Fibroblast of the aortic adventitia (primary cell): ENCODE measurements around the gene SPTBN1. TPM values are rescaled to one million over a fixed set of nuclear protein-coding genes. Genes with fewer than 3 reads are reported as not detected.

ENCODE experiments used
- DNase-seq: peaks from one replicate; pipeline ENCODE4 v3.0.0-alpha.2; 2010; ENCODE audit warnings: low read depth
- H3K4me3 ChIP-seq: 2 replicates; pipeline ENCODE4 v1.5.1; 2011; ENCODE audit warnings: low read depth, mild to moderate bottlenecking, control low read depth, low read length, moderate library complexity
- CTCF ChIP-seq: IDR thresholded peaks from 2 replicates; pipeline ENCODE4 v1.5.1; 2011; ENCODE audit warnings: mild to moderate bottlenecking, low read length, control low read depth, inconsistent platforms; ENCODE audit not compliant: insufficient read depth
- total RNA-seq: library from RNA; depleted of rRNA; stranded (reverse); fragments of >200 nt; gene quantifications from 2 replicates; pipeline ENCODE4 v1.2.3, GENCODE V29; 2012; ENCODE audit warnings: low replicate concordance

The SPTBN1 gene
- total RNA-seq, 1 donor = 293 TPM

GRCh38 chr2:54581326-54582039 lies 125.4 kb downstream of the SPTBN1 start:
- H3K4me3 ChIP-seq = no peak overlapping the region
- no peak for TF ChIP-seq CTCF
- no peak for DNase-seq

- no peak for DNase-seq
- no peak overlapping the region for H3K4me3 ChIP-seq
- TF ChIP-seq CTCF = no peak
Measured at GRCh38 chr2:54582987-54583386, 126.9 kb downstream of the SPTBN1 start.

- no peak for TF ChIP-seq CTCF
- no peak for DNase-seq
- no peak overlapping the region for H3K4me3 ChIP-seq
Measured at GRCh38 chr2:54584598-54584997, 128.5 kb downstream of the SPTBN1 start.

- H3K4me3 ChIP-seq = no peak overlapping the region
- TF ChIP-seq CTCF = no peak
- DNase-seq = no peak
Measured at GRCh38 chr2:54585136-54585733, 129.1 kb downstream of the SPTBN1 start.

DNA sequence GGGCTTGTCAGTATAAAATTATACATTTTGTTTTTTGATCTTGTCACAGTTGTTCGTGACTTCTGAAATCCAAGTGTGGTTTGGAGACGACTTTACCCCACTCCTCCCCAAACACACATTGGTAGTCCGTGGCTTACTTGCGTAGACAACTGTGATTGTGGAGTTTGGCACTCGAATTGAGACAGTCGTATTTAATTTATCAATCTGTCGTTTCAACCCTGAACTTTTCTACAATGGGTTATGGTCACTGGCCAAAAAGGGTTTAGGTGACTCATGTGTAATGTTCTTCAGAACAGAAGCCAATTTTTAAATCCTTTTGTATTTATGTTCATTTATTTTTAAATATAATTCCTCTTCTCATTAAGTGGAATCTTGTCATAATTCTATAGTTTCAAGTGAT lies 129.9 kb downstream of the SPTBN1 start:
- no peak overlapping the region for H3K4me3 ChIP-seq
- DNase-seq = peak; percentile 90
- no peak for TF ChIP-seq CTCF

- peak; percentile 61 for DNase-seq
- no peak overlapping the region for H3K4me3 ChIP-seq
- no peak for TF ChIP-seq CTCF
Measured at GRCh38 chr2:54586494-54586893, 130.4 kb downstream of the SPTBN1 start.
